HEK293 (cell line): ENCODE results near the gene PFN3.

Experiments used
- EGR2 ChIP-seq: fragments of 450-650 bp; formaldehyde crosslinking; IDR thresholded peaks from 2 replicates; pipeline ENCODE4 v1.5.1; 2016; ENCODE audit warnings: low read depth, missing biosample characterization, missing genetic modification characterization
- GLI4 ChIP-seq: fragments of 450-650 bp; formaldehyde crosslinking; IDR thresholded peaks from 2 replicates; pipeline ENCODE4 v1.5.1; 2016; ENCODE audit warnings: missing biosample characterization, missing genetic modification characterization
- KLF8 ChIP-seq: fragments of 450-650 bp; formaldehyde crosslinking; IDR thresholded peaks from 2 replicates; pipeline ENCODE4 v1.5.1; 2016; ENCODE audit warnings: missing biosample characterization, missing genetic modification characterization
- SP3 ChIP-seq: fragments of 450-650 bp; formaldehyde crosslinking; IDR thresholded peaks from 2 replicates; pipeline ENCODE4 v1.5.1; 2016; ENCODE audit warnings: missing biosample characterization, missing genetic modification characterization
- YY1 ChIP-seq: fragments of 450-650 bp; formaldehyde crosslinking; IDR thresholded peaks from 2 replicates; pipeline ENCODE4 v1.5.1; 2018; ENCODE audit warnings: missing biosample characterization, missing genetic modification characterization
- ZBTB7A ChIP-seq: fragments of 450-650 bp; formaldehyde crosslinking; IDR thresholded peaks from 2 replicates; pipeline ENCODE4 v1.5.1; 2016; ENCODE audit warnings: low read depth, missing biosample characterization, missing genetic modification characterization
- ZNF133 ChIP-seq: fragments of 450-650 bp; formaldehyde crosslinking; IDR thresholded peaks from 2 replicates; pipeline ENCODE4 v1.5.1; 2016; ENCODE audit warnings: missing biosample characterization, missing genetic modification characterization
- ZNF169 ChIP-seq: fragments of 450-650 bp; formaldehyde crosslinking; IDR thresholded peaks from 2 replicates; pipeline ENCODE4 v1.5.1; 2016; ENCODE audit warnings: missing biosample characterization, missing genetic modification characterization
- ZNF341 ChIP-seq: fragments of 450-650 bp; formaldehyde crosslinking; IDR thresholded peaks from 2 replicates; pipeline ENCODE4; 2016; ENCODE audit warnings: low read depth, missing biosample characterization, missing genetic modification characterization
- ZNF354C ChIP-seq: fragments of 450-650 bp; formaldehyde crosslinking; IDR thresholded peaks from 2 replicates; pipeline ENCODE4 v1.5.1; 2016; ENCODE audit warnings: missing biosample characterization, missing genetic modification characterization, low read depth, borderline replicate concordance
- ZNF529 ChIP-seq: fragments of 450-650 bp; formaldehyde crosslinking; IDR thresholded peaks from 2 replicates; pipeline ENCODE4 v1.5.1; 2017; ENCODE audit warnings: missing genetic modification characterization, missing biosample characterization; ENCODE audit not compliant: insufficient replicate concordance
- ZNF548 ChIP-seq: fragments of 450-650 bp; formaldehyde crosslinking; IDR thresholded peaks from 2 replicates; pipeline ENCODE4 v1.5.1; 2016; ENCODE audit warnings: missing biosample characterization, missing genetic modification characterization
- ZNF600 ChIP-seq: fragments of 450-650 bp; formaldehyde crosslinking; IDR thresholded peaks from 2 replicates; pipeline ENCODE4 v1.5.1; 2016; ENCODE audit warnings: missing biosample characterization, missing genetic modification characterization
- ZNF660 ChIP-seq: fragments of 450-650 bp; IDR thresholded peaks from 2 replicates; pipeline ENCODE4 v1.5.1; 2018; ENCODE audit warnings: missing biosample characterization, mild to moderate bottlenecking, missing genetic modification characterization
- ZNF664 ChIP-seq: fragments of 450-650 bp; formaldehyde crosslinking; IDR thresholded peaks from 2 replicates; pipeline ENCODE4 v1.5.1; 2016; ENCODE audit warnings: missing biosample characterization, missing genetic modification characterization
- ZNF76 ChIP-seq: fragments of 450-650 bp; formaldehyde crosslinking; IDR thresholded peaks from 2 replicates; pipeline ENCODE4; 2016; ENCODE audit warnings: low read depth, missing biosample characterization, missing genetic modification characterization, borderline replicate concordance
- ZNF776 ChIP-seq: fragments of 450-650 bp; formaldehyde crosslinking; IDR thresholded peaks from 2 replicates; pipeline ENCODE4 v1.5.0; 2017; ENCODE audit warnings: missing biosample characterization, missing genetic modification characterization, borderline replicate concordance
- ZNF830 ChIP-seq: fragments of 450-650 bp; IDR thresholded peaks from 2 replicates; pipeline ENCODE4 v1.5.0; 2018; ENCODE audit warnings: missing biosample characterization, missing genetic modification characterization, low read depth, mild to moderate bottlenecking, moderate library complexity
- TF ChIP-seq, protein P1 (sequence below): fragments of 450-650 bp; formaldehyde crosslinking; optimal IDR thresholded peaks from 2 replicates; pipeline ENCODE3; 2016; ENCODE audit warnings: missing biosample characterization, mild to moderate bottlenecking, missing genetic modification characterization
- TF ChIP-seq, protein P2 (sequence below): fragments of 450-650 bp; formaldehyde crosslinking; IDR thresholded peaks from 2 replicates; pipeline ENCODE4 v1.5.1; 2016; ENCODE audit warnings: missing biosample characterization, missing genetic modification characterization
- TF ChIP-seq, protein P3 (sequence below): fragments of 450-650 bp; formaldehyde crosslinking; IDR thresholded peaks from 2 replicates; pipeline ENCODE4 v1.5.1; 2016; ENCODE audit warnings: missing biosample characterization, missing genetic modification characterization, borderline replicate concordance
- TF ChIP-seq, protein P4 (sequence below): fragments of 450-650 bp; formaldehyde crosslinking; IDR thresholded peaks from 2 replicates; pipeline ENCODE4 v1.5.1; 2016; ENCODE audit warnings: missing biosample characterization, missing genetic modification characterization
- TF ChIP-seq, protein P5 (sequence below): fragments of 450-650 bp; formaldehyde crosslinking; IDR thresholded peaks from 2 replicates; pipeline ENCODE4 v1.5.1; 2016; ENCODE audit warnings: missing biosample characterization, missing genetic modification characterization
- TF ChIP-seq, protein P6 (sequence below): fragments of 450-650 bp; formaldehyde crosslinking; IDR thresholded peaks from 2 replicates; pipeline ENCODE4 v1.5.1; 2016; ENCODE audit warnings: missing biosample characterization, missing genetic modification characterization

Gene PFN3

DNA sequence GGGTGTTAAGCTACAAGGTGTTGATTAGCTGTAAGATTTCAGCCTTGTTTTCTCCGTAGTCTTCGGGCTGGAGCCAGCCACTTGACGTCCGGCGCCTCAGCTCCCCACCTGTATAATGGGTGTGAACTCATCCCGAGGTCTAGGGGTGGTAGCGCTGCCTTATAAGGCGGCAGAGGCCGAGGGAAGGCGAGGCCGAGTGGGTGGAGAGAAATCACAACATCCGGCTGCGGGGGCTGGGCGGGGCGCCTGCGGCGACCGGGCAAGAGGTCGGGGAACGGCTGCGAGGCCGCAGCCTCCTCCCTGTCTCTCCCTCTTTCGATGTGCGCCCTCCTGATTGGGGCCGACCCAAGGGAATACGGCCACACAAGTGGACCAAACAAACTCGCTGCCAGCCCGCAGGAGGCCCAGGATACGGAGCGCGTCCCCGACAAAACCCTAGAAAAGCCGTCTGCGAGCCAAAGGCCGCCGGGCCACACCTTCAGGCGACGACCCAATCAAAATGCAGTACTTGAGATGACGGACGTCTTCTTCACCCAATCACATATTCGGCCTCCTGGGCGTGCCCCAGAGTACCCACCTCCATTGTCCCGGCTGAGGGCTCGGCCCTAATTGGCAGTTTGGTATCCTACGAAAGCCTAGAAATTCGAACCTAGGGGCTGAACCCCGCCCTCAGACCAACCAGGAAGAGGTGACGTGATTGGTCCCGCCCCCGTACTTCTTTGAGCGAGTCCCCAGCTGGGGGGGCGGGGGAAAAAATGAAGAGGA lies 25.5 kb upstream of the PFN3 start (continued):
- peak; percentile 87 for TF ChIP-seq EGR2 (tag by site-specific recombination)
- TF ChIP-seq, protein P1, sequence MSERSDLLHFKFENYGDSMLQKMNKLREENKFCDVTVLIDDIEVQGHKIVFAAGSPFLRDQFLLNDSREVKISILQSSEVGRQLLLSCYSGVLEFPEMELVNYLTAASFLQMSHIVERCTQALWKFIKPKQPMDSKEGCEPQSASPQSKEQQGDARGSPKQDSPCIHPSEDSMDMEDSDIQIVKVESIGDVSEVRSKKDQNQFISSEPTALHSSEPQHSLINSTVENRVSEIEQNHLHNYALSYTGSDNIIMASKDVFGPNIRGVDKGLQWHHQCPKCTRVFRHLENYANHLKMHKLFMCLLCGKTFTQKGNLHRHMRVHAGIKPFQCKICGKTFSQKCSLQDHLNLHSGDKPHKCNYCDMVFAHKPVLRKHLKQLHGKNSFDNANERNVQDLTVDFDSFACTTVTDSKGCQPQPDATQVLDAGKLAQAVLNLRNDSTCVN (tag by site-specific recombination) = peak; percentile 70
- TF ChIP-seq ZBTB7A = no peak
- TF ChIP-seq SP3 (tag by site-specific recombination) = peak; percentile 98
- TF ChIP-seq ZNF341 (tag by site-specific recombination) = peak; percentile 39; the same call in 1 of the 2 replicates
- TF ChIP-seq ZNF76 (tag by site-specific recombination) = no peak
- peak; percentile 97 for TF ChIP-seq KLF8 (tag by site-specific recombination)
- no peak for TF ChIP-seq ZNF776 (tag by site-specific recombination)
- TF ChIP-seq ZNF600 (tag by site-specific recombination) = no peak
- TF ChIP-seq ZNF169 (tag by site-specific recombination) = no peak
- TF ChIP-seq, protein P2, sequence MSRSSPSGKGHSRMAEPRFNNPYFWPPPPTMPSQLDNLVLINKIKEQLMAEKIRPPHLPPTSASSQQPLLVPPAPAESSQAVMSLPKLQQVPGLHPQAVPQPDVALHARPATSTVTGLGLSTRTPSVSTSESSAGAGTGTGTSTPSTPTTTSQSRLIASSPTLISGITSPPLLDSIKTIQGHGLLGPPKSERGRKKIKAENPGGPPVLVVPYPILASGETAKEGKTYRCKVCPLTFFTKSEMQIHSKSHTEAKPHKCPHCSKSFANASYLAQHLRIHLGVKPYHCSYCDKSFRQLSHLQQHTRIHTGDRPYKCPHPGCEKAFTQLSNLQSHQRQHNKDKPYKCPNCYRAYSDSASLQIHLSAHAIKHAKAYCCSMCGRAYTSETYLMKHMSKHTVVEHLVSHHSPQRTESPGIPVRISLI (tag by site-specific recombination) = no peak
- TF ChIP-seq ZNF529 (tag by site-specific recombination) = no peak
- TF ChIP-seq YY1 (tag by site-specific recombination) = 0 out of 2 replicates have a peak, but pooled peaks have one; percentile 39
- TF ChIP-seq ZNF664 = no peak
- 0 out of 2 replicates have a peak, but pooled peaks have one; percentile 28 for TF ChIP-seq ZNF660 (tag by site-specific recombination)
- TF ChIP-seq, protein P3, sequence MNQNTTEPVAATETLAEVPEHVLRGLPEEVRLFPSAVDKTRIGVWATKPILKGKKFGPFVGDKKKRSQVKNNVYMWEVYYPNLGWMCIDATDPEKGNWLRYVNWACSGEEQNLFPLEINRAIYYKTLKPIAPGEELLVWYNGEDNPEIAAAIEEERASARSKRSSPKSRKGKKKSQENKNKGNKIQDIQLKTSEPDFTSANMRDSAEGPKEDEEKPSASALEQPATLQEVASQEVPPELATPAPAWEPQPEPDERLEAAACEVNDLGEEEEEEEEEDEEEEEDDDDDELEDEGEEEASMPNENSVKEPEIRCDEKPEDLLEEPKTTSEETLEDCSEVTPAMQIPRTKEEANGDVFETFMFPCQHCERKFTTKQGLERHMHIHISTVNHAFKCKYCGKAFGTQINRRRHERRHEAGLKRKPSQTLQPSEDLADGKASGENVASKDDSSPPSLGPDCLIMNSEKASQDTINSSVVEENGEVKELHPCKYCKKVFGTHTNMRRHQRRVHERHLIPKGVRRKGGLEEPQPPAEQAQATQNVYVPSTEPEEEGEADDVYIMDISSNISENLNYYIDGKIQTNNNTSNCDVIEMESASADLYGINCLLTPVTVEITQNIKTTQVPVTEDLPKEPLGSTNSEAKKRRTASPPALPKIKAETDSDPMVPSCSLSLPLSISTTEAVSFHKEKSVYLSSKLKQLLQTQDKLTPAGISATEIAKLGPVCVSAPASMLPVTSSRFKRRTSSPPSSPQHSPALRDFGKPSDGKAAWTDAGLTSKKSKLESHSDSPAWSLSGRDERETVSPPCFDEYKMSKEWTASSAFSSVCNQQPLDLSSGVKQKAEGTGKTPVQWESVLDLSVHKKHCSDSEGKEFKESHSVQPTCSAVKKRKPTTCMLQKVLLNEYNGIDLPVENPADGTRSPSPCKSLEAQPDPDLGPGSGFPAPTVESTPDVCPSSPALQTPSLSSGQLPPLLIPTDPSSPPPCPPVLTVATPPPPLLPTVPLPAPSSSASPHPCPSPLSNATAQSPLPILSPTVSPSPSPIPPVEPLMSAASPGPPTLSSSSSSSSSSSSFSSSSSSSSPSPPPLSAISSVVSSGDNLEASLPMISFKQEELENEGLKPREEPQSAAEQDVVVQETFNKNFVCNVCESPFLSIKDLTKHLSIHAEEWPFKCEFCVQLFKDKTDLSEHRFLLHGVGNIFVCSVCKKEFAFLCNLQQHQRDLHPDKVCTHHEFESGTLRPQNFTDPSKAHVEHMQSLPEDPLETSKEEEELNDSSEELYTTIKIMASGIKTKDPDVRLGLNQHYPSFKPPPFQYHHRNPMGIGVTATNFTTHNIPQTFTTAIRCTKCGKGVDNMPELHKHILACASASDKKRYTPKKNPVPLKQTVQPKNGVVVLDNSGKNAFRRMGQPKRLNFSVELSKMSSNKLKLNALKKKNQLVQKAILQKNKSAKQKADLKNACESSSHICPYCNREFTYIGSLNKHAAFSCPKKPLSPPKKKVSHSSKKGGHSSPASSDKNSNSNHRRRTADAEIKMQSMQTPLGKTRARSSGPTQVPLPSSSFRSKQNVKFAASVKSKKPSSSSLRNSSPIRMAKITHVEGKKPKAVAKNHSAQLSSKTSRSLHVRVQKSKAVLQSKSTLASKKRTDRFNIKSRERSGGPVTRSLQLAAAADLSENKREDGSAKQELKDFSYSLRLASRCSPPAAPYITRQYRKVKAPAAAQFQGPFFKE = no peak
- no peak for TF ChIP-seq ZNF133 (tag by site-specific recombination)
- no peak for TF ChIP-seq ZNF548 (tag by site-specific recombination)
- no peak for TF ChIP-seq GLI4 (tag by site-specific recombination)
- TF ChIP-seq, protein P4, sequence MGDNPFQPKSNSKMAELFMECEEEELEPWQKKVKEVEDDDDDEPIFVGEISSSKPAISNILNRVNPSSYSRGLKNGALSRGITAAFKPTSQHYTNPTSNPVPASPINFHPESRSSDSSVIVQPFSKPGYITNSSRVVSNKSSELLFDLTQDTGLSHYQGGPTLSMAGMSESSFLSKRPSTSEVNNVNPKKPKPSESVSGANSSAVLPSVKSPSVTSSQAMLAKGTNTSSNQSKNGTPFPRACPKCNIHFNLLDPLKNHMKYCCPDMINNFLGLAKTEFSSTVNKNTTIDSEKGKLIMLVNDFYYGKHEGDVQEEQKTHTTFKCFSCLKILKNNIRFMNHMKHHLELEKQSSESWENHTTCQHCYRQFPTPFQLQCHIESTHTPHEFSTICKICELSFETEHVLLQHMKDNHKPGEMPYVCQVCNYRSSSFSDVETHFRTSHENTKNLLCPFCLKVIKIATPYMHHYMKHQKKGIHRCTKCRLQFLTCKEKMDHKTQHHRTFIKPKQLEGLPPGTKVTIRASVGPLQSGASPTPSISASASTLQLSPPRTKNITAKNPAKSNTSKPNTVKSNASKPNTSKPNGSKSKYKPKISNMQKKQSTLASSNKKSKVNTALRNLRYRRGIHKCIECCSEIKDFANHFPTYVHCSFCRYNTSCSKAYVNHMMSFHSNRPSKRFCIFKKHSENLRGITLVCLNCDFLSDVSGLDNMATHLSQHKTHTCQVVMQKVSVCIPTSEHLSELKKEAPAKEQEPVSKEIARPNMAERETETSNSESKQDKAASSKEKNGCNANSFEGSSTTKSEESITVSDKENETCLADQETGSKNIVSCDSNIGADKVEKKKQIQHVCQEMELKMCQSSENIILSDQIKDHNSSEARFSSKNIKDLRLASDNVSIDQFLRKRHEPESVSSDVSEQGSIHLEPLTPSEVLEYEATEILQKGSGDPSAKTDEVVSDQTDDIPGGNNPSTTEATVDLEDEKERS (tag by site-specific recombination) = no peak
- TF ChIP-seq, protein P5, sequence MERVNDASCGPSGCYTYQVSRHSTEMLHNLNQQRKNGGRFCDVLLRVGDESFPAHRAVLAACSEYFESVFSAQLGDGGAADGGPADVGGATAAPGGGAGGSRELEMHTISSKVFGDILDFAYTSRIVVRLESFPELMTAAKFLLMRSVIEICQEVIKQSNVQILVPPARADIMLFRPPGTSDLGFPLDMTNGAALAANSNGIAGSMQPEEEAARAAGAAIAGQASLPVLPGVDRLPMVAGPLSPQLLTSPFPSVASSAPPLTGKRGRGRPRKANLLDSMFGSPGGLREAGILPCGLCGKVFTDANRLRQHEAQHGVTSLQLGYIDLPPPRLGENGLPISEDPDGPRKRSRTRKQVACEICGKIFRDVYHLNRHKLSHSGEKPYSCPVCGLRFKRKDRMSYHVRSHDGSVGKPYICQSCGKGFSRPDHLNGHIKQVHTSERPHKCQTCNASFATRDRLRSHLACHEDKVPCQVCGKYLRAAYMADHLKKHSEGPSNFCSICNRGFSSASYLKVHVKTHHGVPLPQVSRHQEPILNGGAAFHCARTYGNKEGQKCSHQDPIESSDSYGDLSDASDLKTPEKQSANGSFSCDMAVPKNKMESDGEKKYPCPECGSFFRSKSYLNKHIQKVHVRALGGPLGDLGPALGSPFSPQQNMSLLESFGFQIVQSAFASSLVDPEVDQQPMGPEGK (tag by site-specific recombination) = peak; percentile 78
- no peak for TF ChIP-seq ZNF830 (tag by site-specific recombination)
- no peak for TF ChIP-seq ZNF354C
- TF ChIP-seq, protein P6, sequence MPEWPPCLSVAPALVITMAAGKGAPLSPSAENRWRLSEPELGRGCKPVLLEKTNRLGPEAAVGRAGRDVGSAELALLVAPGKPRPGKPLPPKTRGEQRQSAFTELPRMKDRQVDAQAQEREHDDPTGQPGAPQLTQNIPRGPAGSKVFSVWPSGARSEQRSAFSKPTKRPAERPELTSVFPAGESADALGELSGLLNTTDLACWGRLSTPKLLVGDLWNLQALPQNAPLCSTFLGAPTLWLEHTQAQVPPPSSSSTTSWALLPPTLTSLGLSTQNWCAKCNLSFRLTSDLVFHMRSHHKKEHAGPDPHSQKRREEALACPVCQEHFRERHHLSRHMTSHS (tag by site-specific recombination) = no peak
